ENCODE measurements around the gene TTLL11.
A peak's percentile ranks its signal among the peaks of the same experiment; 100 is the strongest.
"Not testable (repeated sequence)": the region's sequence is repeated elsewhere in the genome, so short reads cannot be mapped to it uniquely, and the experiment has no call there.

TTLL11 gene

DNA sequence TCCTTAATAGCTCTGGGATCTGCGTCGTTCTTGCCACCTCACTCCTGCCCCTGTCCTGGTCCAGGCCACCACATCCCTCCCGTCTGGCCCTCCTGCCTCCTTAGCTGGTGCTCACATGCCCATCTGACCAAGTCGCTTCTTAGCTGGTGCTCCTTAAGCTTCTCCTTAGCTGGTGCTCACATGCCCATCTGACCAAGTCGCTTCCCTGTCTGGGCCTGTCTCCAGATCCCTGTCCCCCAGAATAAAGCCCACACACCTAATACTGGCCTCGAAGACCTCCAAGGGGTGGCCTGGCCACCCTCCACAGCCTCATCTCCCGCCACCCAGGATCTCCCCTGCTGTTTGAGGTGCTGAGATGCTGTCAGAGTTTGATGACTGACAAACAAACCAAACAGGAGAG lies 31.4 kb upstream of the TTLL11 start:
- DNase-seq: no peak

DNA sequence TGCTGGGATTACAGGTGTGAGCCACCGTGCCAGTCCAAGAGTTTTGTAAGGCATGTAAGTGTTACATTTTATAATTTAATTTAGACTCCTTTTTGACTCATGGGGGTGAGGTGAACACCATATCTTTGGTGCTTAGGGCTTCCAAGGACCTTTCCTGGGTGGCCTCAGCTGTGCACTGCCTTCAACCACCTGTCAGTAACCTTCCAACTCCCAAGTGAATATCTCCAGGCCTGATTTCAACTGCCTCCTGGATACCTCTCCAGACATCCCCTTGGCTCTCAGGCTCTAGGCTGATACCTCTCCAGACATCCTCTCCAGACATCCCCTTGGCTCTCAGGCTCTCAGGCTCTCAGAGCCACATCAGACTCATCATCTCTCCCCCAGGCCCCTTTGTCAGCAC lies 30.9 kb upstream of the TTLL11 start:
- no peak for DNase-seq

DNA sequence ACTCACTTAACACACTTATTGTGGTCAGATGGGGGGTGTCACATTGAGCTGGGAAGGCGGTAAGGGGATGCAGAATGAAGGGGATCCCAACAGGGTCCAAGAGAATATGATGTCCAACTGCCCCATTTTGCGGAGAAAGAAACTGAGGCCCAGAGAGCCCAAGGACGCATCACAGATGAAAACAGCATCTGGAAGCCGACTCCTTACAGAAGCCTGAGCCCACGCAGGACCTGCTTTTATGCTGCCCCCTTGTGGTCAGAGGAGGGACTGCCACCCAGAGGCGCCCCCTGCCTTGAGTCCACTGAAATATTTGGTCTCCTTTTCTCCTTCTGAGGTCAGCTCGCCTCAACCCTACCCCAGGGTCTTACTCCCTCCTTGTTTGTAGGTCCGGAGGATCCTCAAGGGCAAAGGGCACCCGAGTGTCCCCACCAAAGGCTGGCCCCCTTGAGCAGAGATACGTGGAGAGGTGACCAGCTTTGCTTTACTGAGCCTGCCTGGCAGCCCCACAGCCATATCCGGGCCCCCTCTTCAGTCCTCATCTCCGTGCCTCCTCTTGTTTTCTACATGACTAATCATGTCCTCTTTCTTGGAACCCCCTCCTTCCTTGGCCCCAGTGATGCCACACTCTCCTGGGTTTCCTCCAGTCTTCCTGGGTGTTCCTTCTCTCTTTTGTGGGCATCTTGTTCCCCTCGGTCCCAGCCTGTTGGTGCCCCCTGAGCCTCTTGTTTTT lies 30.0 kb upstream of the TTLL11 start:
- DNase-seq: peak; percentile 61

DNA sequence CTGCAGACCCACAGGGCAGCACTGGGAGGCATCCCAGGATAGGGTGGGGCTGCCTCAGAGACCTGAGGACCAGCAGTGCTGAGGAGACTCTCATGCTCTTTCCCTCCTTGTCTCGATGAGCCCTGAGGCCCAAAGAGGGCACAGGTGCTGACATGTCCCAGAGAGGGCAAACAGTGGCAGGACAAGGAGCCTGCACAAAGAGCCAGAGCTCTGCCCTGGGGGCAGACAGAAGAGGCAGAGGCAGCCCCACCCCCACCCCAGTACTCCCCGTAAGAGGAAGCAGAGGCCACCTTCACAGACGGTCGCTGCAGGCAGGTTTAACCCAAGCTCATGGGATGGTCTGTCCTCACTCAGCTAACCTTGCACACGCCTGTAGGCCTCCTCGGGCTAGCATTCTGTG lies 29.4 kb upstream of the TTLL11 start:
- no peak for DNase-seq

DNA sequence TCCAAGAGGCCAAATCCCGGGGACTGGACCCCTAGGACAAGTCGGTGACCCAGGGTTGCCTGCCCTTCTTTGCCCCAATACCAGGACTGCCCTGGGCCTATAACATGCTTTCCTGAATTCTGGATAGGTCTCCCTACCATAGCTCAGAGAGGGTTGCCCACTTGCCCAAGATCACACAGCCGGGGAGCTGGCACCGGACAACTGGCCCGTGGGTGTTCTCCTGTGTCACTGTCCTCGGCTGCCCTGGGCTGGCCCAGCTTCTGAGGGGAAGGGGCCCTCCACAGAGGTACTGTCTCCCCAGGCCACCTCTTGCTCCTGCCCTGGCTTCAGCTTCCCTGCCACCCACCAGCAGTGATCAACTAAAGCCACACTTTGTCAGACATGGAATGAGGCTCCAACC lies 28.8 kb upstream of the TTLL11 start:
- no peak for DNase-seq

DNA sequence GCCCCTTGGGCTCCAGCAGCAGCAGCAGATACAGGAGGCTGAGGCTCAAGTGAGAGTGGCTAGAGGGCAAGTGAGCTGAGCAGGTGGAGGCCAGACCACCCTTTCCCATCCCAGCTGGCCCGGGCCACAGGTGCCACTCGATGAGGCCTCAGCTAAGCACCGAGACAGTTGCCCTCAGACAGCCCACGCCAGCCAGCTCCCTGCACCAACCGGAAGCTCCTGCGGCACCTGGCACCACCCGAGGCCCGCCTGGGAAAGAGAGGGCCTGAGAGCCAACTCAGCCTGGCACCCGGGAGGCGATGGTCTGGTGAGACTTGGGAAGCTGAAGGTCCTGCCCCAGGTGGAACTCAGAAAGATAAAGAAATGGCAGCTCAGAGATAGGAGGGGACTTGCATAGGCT lies 28.3 kb upstream of the TTLL11 start:
- DNase-seq: no peak

DNA sequence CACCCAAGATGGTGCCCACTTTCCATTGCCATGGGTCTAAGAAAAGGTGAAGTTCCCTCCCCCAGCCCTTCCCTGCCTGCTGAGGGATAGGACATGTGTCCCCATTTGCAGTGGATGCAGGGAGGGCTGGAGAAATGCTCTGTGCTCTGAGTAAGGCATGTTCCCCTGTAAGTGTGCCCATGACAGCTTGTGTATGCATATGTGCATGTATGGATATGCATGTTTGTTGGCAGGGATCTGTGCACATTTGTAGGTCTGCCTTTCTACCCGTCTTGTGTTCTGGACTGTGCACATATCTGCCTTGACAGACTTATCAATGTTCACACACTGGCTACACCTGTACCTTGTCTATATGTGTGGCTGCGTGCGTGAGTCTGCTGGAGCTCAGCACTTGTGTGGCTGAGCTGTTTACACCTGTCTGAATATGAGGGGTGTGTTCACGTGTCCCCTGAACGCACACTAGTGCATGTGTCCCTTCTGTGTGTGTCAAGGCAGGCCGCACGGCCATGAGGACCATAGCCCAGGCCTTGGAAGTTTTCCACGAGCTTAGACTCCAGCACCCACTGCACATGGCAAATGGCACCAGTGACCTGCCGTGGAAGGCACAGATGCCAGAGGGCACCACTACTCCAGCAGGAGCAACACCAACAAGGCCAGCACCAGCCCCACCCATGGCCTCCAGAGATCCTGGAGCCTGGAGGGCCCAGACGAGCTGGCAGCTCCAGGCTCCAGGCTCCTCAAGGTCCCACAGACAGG lies 27.4 kb upstream of the TTLL11 start:
- DNase-seq: no peak

DNA sequence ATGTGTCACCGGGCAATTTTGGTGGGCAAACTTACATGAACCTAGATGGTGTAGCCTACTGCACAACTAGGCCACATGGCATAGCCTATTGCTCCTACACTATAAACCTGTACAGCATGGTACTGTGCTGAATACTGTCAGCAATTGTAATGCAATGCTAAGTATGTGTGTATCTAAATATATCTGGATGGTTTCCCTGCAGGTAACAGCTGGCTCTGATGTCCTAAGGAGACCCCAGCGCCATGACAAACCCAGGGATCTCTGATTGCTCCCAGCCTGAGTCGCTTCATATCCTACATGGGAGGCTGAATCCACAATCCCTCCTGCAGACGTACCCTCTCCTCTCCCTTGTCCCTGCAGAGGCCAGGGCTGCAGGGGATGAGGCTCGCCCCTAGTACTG lies 26.6 kb upstream of the TTLL11 start:
- no peak for DNase-seq

DNA sequence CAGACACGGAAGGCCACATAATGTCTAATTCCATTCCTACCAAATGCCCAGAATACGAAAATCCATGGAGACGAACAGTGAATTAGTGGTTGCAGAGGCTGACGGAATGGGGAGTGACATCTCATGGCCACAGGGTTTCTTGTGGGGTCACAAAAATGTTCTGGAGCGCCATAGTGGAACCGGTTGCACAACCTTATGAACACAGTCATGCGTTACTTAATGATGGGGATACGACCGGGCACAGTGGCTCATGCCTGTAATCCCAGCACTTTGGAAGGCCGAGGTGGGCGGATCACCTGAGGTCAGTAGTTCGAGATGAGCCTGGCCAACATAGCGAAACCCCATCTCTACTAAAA lies 26.0 kb upstream of the TTLL11 start:
- DNase-seq: no peak

DNA sequence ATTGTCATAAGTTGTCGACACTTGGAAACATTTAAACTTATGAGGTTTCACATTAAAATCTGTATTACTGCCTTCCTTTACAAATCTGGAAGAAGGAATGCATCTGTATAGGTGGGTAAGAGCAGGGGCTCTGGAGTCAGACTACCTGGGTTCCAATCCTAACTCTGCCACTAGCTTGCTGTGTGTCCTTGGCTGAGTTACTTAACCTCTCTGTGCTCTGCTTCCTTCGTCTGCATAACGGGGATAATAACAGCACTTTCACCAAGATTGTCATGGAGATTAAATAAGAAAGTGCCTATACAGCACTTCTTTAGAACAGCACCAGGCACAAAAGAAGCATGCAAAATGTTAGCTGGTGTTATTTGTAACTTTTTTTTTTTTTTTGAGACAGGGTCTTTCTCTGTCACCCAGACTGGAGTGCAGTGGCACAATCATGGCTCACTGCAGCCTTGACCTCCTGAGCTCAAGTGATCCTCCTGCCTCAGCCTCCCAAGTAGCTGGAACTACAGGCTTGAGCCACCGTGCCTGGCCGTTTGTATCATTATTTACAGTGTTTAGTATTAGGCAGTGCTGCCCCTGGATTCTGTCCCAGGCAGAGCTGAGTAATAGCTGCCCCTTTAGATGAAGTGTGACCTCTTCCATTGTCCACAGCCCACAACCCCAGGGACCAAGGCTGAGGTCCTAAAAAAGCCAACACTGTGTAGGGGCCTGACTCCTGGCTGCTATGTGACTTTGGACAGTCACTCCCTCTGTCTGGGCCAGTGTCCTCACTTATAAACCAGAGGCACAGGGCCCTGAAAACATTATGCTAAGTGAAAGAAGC lies 25.4 kb upstream of the TTLL11 start:
- no peak for DNase-seq

DNA sequence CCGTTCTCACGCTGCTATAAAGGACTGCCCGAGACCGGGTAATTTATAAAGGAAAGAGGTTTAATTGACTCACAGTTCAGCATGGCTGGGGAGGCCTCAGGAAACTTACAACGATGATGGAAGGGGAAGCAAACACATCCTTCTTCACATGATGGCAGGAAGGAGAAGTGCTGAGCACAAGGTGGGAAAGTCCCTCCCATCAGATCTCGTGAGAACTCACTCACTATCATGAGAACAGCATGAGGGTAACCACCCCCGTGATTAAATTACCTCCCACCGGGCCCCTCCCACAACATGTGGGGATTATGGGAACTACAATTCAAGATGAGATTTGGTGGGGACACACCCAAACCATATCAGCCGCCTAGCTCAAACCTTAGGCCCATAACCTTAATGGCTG lies 24.1 kb upstream of the TTLL11 start:
- DNase-seq: not testable (repeated sequence)

DNA sequence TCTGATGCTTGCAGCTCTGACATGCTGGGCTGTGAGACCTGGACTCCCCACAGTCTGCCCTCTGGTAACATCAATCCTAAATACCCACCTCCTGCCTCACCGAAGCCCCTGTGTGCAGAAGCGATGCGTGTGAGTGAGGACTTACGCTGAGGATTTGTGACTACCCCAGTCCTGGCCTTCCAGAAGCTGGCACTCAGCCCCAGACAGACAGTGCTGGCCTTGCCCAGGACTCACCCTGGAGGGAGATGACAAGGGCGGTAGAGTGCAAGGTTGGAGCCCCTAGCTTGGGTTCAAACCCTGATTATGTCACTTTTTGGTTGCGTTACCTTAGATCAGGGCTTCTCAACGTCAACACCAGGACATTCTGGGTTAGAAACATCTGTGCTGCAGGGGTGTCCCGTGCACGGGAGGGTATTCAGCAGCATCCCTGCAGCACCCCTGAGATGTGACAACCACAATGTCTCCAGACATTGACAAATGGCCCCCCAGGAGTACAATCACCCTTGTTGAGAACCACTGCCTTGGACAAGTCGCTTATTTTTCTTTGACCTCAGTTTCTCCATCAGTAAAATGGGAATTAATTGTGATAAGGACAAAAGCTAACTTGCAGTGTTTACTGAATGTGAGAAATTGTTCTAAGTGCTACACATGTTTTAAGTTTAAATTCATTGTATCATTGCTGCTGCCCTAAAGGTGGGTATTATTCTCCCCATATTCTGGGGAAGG lies 23.5 kb upstream of the TTLL11 start:
- DNase-seq: no peak

DNA sequence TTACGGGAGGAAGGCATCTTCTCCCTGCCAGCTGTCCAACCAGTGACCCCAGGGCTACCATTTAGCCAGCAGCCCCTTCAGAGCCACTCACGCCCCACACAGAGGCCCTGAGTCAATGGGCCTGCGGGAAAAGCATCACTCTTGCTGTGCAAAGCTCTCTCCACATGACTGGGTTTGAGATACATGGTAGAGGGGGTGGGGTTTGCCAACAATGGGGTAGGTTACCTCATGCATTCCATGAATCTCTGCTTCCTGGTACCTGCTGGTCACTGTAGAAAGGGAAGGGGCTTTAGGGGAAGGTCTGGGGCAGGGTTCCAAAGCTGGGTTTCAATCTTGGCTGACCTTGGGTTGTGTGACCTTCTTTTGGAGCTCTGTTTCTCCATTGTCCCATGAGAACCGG lies 22.9 kb upstream of the TTLL11 start:
- no peak for DNase-seq

DNA sequence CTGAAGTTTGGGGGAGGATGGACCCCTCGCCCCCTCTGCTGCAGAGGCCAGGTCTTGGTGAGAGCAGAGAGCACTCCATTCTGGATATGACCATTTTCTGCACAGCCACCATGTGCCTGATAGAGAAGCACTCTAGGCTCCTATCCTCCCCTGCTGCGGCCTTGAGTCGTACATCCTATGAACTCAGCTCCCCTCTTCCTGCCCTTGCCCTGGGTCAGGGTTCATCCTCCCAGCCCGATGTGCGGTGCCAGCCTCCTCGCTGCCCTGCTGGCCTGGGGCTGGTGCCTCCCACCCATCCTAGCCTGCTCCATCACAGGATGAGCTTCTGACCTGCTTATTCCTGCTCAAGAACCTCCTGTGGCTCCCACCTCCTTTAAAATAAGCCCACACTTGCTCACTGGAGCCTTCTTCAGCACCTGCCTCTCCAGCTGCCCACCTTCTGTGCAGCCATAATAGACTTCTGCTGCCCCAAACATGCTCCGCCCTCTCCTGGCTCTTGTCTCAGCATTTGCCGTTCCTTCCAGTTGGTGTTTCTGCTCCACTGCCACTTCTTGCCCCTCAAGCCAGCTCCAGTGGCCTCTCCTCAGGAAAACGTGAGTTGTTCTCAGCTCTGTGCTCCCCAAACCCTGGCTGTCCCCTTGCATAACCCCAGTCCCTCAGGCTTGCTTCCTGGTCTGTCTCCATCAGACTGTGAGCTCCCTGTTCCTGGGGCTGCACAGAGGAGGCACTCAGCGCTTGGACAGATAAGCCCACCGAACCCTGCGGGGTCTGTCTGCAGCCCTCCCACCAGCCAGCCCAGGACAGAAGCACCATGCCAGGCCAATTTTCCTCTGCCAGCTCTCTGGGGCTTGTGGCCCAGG lies 22.3 kb upstream of the TTLL11 start:
- DNase-seq: no peak

DNA sequence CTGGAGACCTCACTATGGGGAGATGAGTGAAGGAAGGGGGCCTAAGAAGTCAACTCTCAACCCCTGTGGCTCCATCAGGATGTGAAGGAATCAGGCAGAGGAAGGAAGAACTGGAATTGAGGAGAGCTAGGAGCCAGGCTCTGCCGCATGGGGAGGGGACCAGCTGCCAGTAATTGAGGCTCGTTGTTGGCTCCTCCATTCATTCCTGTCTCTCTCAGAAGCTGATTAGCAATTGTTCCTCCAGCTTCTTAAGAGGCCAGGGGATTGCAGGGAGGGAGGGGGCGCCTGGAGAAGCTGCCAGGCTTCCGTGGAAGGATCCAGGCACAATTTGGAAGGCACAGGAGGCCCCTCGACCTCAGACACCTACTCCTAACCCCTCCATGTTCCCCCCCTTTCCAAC lies 20.5 kb upstream of the TTLL11 start:
- no peak for DNase-seq

DNA sequence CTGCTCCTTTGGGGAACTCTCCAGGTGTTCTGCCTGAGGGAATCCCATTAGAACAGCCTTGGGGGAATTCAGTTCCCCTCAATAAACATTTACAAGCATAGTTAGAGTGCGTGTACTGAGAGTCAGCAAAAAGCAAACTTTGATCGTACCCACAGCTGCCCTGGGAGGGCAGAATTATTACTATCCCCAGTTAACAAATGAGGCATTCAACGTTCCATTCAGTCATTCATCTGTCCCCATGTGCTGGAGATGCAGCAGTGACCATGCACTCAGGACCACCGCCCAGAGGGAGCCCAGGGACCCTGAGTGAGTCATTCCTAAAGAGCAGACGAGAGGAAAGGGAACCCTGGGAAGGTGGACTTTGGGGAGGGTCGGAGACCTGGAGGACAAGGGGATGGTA lies 19.1 kb upstream of the TTLL11 start:
- no peak for DNase-seq

DNA sequence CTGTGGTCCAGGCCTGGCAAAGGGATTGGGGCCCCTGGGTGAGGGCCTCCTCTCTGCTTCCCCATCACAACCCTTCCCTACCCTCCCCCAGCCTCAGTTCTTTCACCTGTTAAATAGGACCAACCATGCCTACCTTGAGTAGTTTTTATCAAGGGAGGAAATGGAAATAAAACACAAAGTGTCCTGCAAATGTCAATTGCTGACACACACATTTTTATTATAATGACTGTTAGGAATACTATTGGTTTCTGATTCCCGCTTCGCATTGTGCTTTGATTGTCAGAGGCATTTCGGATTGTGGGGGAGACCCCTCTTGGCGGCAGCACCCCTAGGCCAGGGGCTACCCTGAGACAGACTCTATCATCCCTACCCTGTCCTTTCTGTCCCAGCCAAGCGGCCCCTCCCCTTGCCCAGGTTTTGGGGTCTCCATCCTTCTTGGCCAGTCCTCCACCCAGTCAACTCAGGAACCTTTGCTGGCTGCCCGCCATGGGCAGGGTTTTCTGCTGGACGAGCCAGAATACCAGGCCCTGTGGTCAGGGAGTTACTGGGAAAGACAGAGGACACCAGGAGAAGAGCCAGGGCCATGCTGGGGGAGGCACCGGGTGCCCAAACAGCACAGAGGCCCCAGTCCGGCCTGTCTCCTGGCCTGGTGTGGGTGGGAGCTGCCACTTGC lies 18.4 kb upstream of the TTLL11 start:
- DNase-seq: no peak

DNA sequence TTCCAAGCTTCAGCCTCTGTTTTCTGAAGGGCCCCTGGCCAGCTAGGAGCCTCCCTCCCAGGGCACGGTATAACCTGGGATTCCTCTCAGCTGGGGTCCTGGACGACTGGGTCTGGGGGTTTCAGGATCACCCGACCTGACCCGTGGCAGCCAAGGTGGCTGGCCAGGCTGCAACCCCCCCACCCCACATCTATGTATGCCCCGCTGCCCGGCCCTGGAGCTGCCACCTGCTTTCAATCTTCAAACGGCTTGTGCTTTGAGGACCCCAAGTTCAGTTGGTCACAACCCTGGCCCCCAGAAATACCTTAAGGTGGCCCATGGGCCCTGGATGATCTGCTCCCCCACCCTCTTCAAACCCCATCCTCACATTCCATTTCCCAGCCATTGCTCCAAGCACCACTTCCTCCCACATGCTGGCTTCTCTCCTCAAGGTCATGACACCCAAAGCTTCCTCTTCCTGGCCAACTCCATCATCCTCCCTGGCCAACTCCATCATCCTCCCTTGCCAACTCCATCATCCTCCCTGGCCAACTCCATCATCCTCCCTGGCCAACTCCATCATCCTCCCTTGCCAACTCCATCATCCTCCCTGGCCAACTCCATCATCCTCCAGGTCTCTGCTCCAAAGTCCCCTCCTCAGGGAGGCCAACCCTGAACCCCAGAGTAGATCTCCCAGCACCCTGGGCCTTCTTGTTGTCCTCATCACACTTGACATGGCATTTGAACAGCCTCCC lies 17.2 kb upstream of the TTLL11 start:
- no peak for DNase-seq

DNA sequence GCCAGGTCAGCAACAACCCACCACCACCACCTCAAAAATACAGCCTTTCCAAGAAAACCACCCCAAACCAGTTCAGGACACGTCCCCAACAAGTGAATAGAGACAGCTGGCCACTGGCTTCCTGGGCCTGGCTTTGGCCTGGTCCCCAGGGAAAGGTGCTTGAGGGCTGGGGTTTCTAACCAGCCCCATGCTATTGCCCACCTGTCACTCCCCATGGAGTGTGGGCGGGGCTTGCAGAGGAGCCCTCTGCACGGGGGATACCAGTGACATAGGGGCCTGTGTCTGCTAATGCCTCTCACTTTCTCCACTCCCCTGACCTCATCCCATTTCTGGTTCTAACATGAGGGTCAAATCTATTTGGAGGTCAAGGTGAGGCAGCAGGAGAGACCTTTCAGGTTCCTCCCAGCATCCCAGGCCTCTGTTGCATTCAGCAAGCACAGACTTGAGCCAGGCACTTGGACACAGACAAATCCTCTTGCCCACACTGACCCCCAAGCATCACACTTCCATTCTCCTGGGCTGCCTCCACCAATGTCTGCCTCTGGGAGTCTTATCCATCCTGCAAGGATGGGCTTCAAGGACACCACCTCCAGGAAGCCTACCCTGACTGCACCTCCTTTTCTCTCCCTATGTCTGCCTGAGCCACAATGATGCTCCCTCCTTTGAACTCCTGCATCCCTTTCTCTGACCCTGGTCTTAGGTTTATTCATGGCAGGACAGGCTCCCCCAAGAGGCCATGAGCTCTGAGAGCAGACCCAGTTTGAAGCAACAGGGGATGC lies 16.1 kb upstream of the TTLL11 start:
- no peak for DNase-seq

DNA sequence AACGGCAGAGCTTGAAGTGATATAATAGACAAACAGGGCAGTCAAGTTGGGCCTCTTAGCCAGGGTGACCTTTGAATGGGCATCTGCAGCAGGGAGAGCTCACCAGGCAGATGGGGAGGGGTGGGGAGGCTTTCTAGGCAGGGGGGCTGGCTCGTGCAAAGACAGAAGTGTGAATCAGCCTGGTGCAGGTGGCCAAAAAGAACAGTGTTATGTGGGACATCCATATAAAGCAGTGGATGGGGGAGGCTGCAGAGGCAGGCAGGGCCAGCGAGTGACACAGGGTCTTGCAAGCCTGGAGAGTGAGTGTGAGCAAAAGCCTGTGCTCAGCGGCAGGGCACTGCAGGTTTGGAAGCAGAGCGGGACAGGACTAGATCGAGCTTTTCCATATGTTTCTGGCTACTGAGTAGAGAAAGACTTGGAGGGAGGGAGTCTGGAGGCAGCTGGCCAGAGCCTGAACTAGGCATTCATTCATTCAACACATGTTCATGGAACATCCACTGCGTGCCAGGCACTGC lies 14.2 kb upstream of the TTLL11 start:
- DNase-seq: no peak

Measured in COR-L47 (cell line).